K562 (cell line): ENCODE results near the gene FAM20B. TPM values are rescaled to one million over a fixed set of nuclear protein-coding genes. Genes with fewer than 3 reads are reported as not detected.

ENCODE experiments used
- ATF1 ChIP-seq, 2 experiments: fragments of 450-650 bp in 1 of 2; IDR thresholded peaks; 2 replicates each; pipeline ENCODE4 v1.6.1; 2016; ENCODE audit warnings: missing compliant biosample characterization in 1 of 2, missing genetic modification characterization in 1 of 2
- CEBPG ChIP-seq, 3 experiments: fragments of 200-800 bp in 1 of 3; sonication (Bioruptor generic) in 1 of 3; sonication (generic) in 1 of 3; formaldehyde crosslinking in 1 of 3; IDR thresholded peaks in 2 of 3; conservative IDR thresholded peaks in 1 of 3; 2 replicates each; pipeline versions ENCODE4 v1.6.1 to v1.8.0; 2016 to 2022; ENCODE audit warnings: missing compliant biosample characterization in 2 of 3, missing genetic modification characterization in 2 of 3, mild to moderate bottlenecking in 1 of 3, missing genetic modification reagents in 1 of 3
- CHAMP1 ChIP-seq: fragments of 450-650 bp; IDR thresholded peaks from 2 replicates; pipeline ENCODE4 v1.6.1; 2016; ENCODE audit warnings: mild to moderate bottlenecking
- CLOCK ChIP-seq: fragments of 250-450 bp; sonication (Bioruptor Pico); IDR thresholded peaks from 2 replicates; pipeline ENCODE4 v1.4.0; 2020; ENCODE audit warnings: mild to moderate bottlenecking, moderate library complexity, borderline replicate concordance
- CSDE1 ChIP-seq, 2 experiments: fragments of 450-650 bp; IDR thresholded peaks; 2 replicates each; pipeline ENCODE4 v1.6.1; 2016; ENCODE audit warnings: mild to moderate bottlenecking in 1 of 2
- CTBP1 ChIP-seq: fragments of 450-650 bp; IDR thresholded peaks from 2 replicates; pipeline ENCODE4 v1.6.1; 2016; ENCODE audit warnings: borderline replicate concordance
- EZH2 ChIP-seq: IDR thresholded peaks from 2 replicates; pipeline ENCODE4 v1.6.1; 2012; ENCODE audit warnings: low read depth, mild to moderate bottlenecking, inconsistent platforms, low read length, borderline replicate concordance
- HEY1 ChIP-seq: fragments of 250-450 bp; sonication (Bioruptor Pico); IDR thresholded peaks from 2 replicates; pipeline ENCODE4 v1.5.0; 2020; ENCODE audit warnings: mild to moderate bottlenecking, moderate library complexity, borderline replicate concordance
- HIVEP1 ChIP-seq: fragments of 250-450 bp; sonication (Bioruptor Pico); IDR thresholded peaks from 2 replicates; pipeline ENCODE4 v1.4.0; 2020; ENCODE audit warnings: mild to moderate bottlenecking
- MEF2A ChIP-seq: IDR thresholded peaks from 2 replicates; pipeline ENCODE4 v1.6.1; 2011; ENCODE audit warnings: low read depth, mild to moderate bottlenecking, low read length, moderate library complexity; ENCODE audit not compliant: control insufficient read depth
- MNT ChIP-seq, 2 experiments: fragments of 450-650 bp; conservative IDR thresholded peaks; 2 replicates each; pipeline ENCODE4 v1.6.1; 2017; ENCODE audit warnings: mild to moderate bottlenecking in 2 of 2, moderate library complexity in 2 of 2
- NUFIP1 ChIP-seq: fragments of 450-650 bp; IDR thresholded peaks from 2 replicates; pipeline ENCODE4 v1.6.1; 2018; ENCODE audit not compliant: partially characterized antibody
- RAD21 ChIP-seq, 2 experiments: fragments of 250-450 bp in 1 of 2; fragments of 450-650 bp in 1 of 2; sonication (Bioruptor Pico) in 1 of 2; formaldehyde crosslinking in 1 of 2; IDR thresholded peaks in 1 of 2; conservative IDR thresholded peaks in 1 of 2; 2 replicates each; pipeline versions ENCODE4 v1.4.0 to v1.8.0; 2020 to 2022; ENCODE audit warnings: mild to moderate bottlenecking in 2 of 2, moderate library complexity in 1 of 2
- STAT5A ChIP-seq: IDR thresholded peaks from 2 replicates; pipeline ENCODE4 v1.6.1; 2012; ENCODE audit warnings: low read length, inconsistent platforms, borderline replicate concordance
- THRA ChIP-seq: fragments of 450-650 bp; IDR thresholded peaks from 2 replicates; pipeline ENCODE4 v1.6.1; 2017; ENCODE audit warnings: mild to moderate bottlenecking, moderate library complexity
- ZC3H8 ChIP-seq: fragments of 450-650 bp; IDR thresholded peaks from 2 replicates; pipeline ENCODE4 v1.6.1; 2017
- ZFP1 ChIP-seq: fragments of 450-650 bp; formaldehyde crosslinking; IDR thresholded peaks from 2 replicates; pipeline ENCODE4 v1.4.0; 2020; ENCODE audit warnings: mild to moderate bottlenecking, mixed read lengths
- ZFP36 ChIP-seq: fragments of 150-350 bp; IDR thresholded peaks from 2 replicates; pipeline ENCODE4 v1.6.1; 2018; ENCODE audit warnings: low read length, low read depth; ENCODE audit not compliant: partially characterized antibody
- ZSCAN32 ChIP-seq: fragments of 450-650 bp; formaldehyde crosslinking; IDR thresholded peaks from 2 replicates; pipeline ENCODE4 v1.4.0; 2020; ENCODE audit warnings: mild to moderate bottlenecking, moderate library complexity
- polyA plus RNA-seq, 8 experiments: library from polyadenylated mRNA; depleted of rRNA in 4 of 8; stranded (reverse) in 5 of 8; unstranded in 3 of 8; fragments of >200 nt; fragmentation: Nextera tagmentation in 2 of 8; fragmentation: Illumina TruSeq in 1 of 8; extraction: Ambion mirVana in 2 of 8; extraction: Trizol in 1 of 8; gene quantifications; 2 replicates each; pipeline versions ENCODE4 v1.2.1 to v1.2.3, GENCODE V29; 2011 to 2014; ENCODE audit warnings: inconsistent platforms in 1 of 8, missing spikeins in 1 of 8
- total RNA-seq, 7 experiments: library from RNA; depleted of rRNA in 6 of 7; stranded (reverse); fragments of >200 nt in 6 of 7; fragmentation: Illumina TruSeq in 2 of 7; extraction: Trizol in 2 of 7; gene quantifications; 2 replicates each; pipeline versions ENCODE4 v1.2.1 to v1.2.3, GENCODE V29; 2011 to 2021; ENCODE audit warnings: low replicate concordance in 1 of 7

Gene FAM20B
- total and polyA plus RNA-seq, 9 of the 15 experiments (the other 6 are each of a cell fraction or from before 2014, with no cell fraction given): 7.2 to 67.5 (median 42.9) TPM

- no peak for TF ChIP-seq THRA
- TF ChIP-seq CTBP1: peak; percentile 97
- TF ChIP-seq ZC3H8: no peak
- TF ChIP-seq NUFIP1: no peak
- no peak for TF ChIP-seq RAD21 (CRISPR knock-in tag; conservative IDR thresholded peaks at IDR 0.05 in 1 of 2, IDR thresholded peaks at IDR 0.05 in 1 of 2)
- no peak for TF ChIP-seq CLOCK
- no peak; the same call in none of the 2 replicates for TF ChIP-seq STAT5A
- TF ChIP-seq ZFP36: no peak
- peak in 1 of 2 experiments; percentile 44; a peak in 1 of 4 replicates for TF ChIP-seq MNT (conservative IDR thresholded peaks at IDR 0.05)
- no peak; a peak in 1 of 4 replicates for TF ChIP-seq CSDE1 (IDR thresholded peaks at IDR 0.05)
- no peak for TF ChIP-seq EZH2
- no peak for TF ChIP-seq ZFP1 (CRISPR knock-in tag)
- TF ChIP-seq ATF1 (CRISPR knock-in tag; IDR thresholded peaks at IDR 0.05): no peak
- 0 out of 2 replicates have a peak, but pooled peaks have one; percentile 29 for TF ChIP-seq ATF1 (tag; IDR thresholded peaks at IDR 0.05)
- no peak for TF ChIP-seq ZSCAN32
- no peak for TF ChIP-seq CHAMP1
- no peak for TF ChIP-seq CEBPG (CRISPR knock-in tag; IDR thresholded peaks at IDR 0.05)
- no peak for TF ChIP-seq CEBPG (tag; conservative IDR thresholded peaks at IDR 0.05 in 1 of 2, IDR thresholded peaks at IDR 0.05 in 1 of 2)
- TF ChIP-seq MEF2A: no peak
- no peak for TF ChIP-seq HIVEP1 (CRISPR knock-in tag)
- no peak for TF ChIP-seq HEY1 (CRISPR knock-in tag)
These were observed 3.6 kb downstream of the FAM20B start (continued) for GRCh38 chr1:179029321-179029759.
